ENCODE data around the gene TXNIP.
A peak's percentile ranks its signal among the peaks of the same experiment; 100 is the strongest.
"Not testable (repeated sequence)": the region's sequence is repeated elsewhere in the genome, so short reads cannot be mapped to it uniquely, and the experiment has no call there.

The TXNIP gene

GRCh38 chr1:145996433-145997015 is at the start of gene TXNIP:
TSS of gene TXNIP (minus strand) at chr1:145996579. CDS start at chr1:145996266, 313 bp downstream.
- DNase-seq (ENCODE audit: low read depth) = peak; percentile 98

GRCh38 chr1:146039844-146040194 is 43.4 kb upstream of the TXNIP start:
- DNase-seq (ENCODE audit: low read depth) = no peak

GRCh38 chr1:146036965-146037646 is 40.7 kb upstream of the TXNIP start:
- peak; percentile 81 for DNase-seq (ENCODE audit: low read depth)

- no peak for DNase-seq (ENCODE audit: low read depth)
Observed at GRCh38 chr1:146036241-146036964, 40.0 kb upstream of the TXNIP start.

- no peak for DNase-seq (ENCODE audit: low read depth)
Observed at GRCh38 chr1:146035048-146035423, 38.7 kb upstream of the TXNIP start.

- DNase-seq (ENCODE audit: low read depth) = peak; percentile 44
Observed at GRCh38 chr1:146032631-146033219, 36.3 kb upstream of the TXNIP start.

GRCh38 chr1:146031476-146031875 is 35.1 kb upstream of the TXNIP start:
- no peak for DNase-seq (ENCODE audit: low read depth)

- no peak for DNase-seq (ENCODE audit: low read depth)
Observed at GRCh38 chr1:146029117-146029516, 32.7 kb upstream of the TXNIP start.

- not testable (repeated sequence) for DNase-seq (ENCODE audit: low read depth)
Observed at GRCh38 chr1:146026650-146027049, 30.3 kb upstream of the TXNIP start.

GRCh38 chr1:146025787-146026495 is 29.6 kb upstream of the TXNIP start:
- DNase-seq (ENCODE audit: low read depth) = not testable (repeated sequence)

GRCh38 chr1:146022403-146023127 is 26.2 kb upstream of the TXNIP start:
- DNase-seq (ENCODE audit: low read depth) = no peak

- DNase-seq (ENCODE audit: low read depth) = no peak
Observed at GRCh38 chr1:146021622-146022402, 25.4 kb upstream of the TXNIP start, which contains the start of gene HJV. TSS of gene HJV (minus strand) at chr1:146021735. CDS start at chr1:146020231, 1,504 bp downstream.

- DNase-seq (ENCODE audit: low read depth) = no peak
Observed at GRCh38 chr1:146021050-146021445, 24.7 kb upstream of the TXNIP start.

- DNase-seq (ENCODE audit: low read depth) = no peak
Observed at GRCh38 chr1:146020058-146021049, 24.0 kb upstream of the TXNIP start.

GRCh38 chr1:146019231-146020057 is 23.1 kb upstream of the TXNIP start:
- DNase-seq (ENCODE audit: low read depth) = no peak

GRCh38 chr1:146016891-146017290 is 20.5 kb upstream of the TXNIP start:
- no peak for DNase-seq (ENCODE audit: low read depth)

GRCh38 chr1:146013559-146013922 is 17.2 kb upstream of the TXNIP start:
- DNase-seq (ENCODE audit: low read depth) = no peak

- no peak for DNase-seq (ENCODE audit: low read depth)
Observed at GRCh38 chr1:146012703-146013558, 16.6 kb upstream of the TXNIP start.
